ENCODE results near the gene KIZ. TPM values are rescaled to one million over a fixed set of nuclear protein-coding genes. Genes with fewer than 3 reads are reported as not detected.
"Not testable (repeated sequence)": the region's sequence is repeated elsewhere in the genome, so short reads cannot be mapped to it uniquely, and the experiment has no call there.

KIZ gene
- total RNA-seq, 1 donor from 2014 or later = 11.4 TPM

DNA sequence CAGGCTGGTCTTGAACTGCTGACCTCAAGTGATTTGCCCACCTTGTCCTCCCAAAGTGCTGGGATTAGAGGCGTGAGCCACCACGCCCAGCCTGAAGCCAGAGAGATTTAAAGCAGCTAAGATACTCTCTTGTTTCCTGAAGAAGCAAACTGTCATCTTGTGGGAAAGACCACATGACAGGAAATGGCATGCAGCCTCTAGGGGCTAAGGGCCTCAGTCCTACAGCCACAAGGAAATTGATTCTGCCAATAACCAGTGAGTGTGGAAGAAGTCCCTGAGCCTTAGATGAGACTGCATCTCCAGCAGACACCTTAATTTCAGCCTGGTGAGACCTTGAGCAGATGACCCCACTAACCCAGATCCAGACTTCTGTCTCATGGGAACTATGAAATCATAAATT is 40.9 kb downstream of the KIZ start:
- TF ChIP-seq CTCF (IDR thresholded peaks at IDR 0.05; ENCODE audit: insufficient read depth, low read length, poor library complexity, severe bottlenecking) = no peak
- DNase-seq (ENCODE audit: low read depth) = no peak
- Histone ChIP-seq H3K4me3 (ENCODE audit: low read depth, low read length) (no peak overlapping the region), H3K27me3 (ENCODE audit: control insufficient read depth, insufficient read depth, low read length) (no peaks in the 10 kb centered on the region), H3K36me3 (ENCODE audit: control insufficient read depth, insufficient read depth, low read length) (no peaks in the 10 kb centered on the region)

GRCh38 chr20:21167261-21167660 is 41.4 kb downstream of the KIZ start:
- no peaks in the 10 kb centered on the region for H3K36me3 ChIP-seq (ENCODE audit: control insufficient read depth, insufficient read depth, low read length)
- no peak for DNase-seq (ENCODE audit: low read depth)
- H3K27me3 ChIP-seq (ENCODE audit: control insufficient read depth, insufficient read depth, low read length) = no peaks in the 10 kb centered on the region
- TF ChIP-seq CTCF (IDR thresholded peaks at IDR 0.05; ENCODE audit: insufficient read depth, low read length, poor library complexity, severe bottlenecking) = no peak
- H3K4me3 ChIP-seq (ENCODE audit: low read depth, low read length) = no peak overlapping the region

- not testable (repeated sequence) for H3K27me3 ChIP-seq (ENCODE audit: control insufficient read depth, insufficient read depth, low read length); H3K4me3 ChIP-seq (ENCODE audit: low read depth, low read length); DNase-seq (ENCODE audit: low read depth); H3K36me3 ChIP-seq (ENCODE audit: control insufficient read depth, insufficient read depth, low read length)
Measured at GRCh38 chr20:21168061-21168460, 42.2 kb downstream of the KIZ start.

DNA sequence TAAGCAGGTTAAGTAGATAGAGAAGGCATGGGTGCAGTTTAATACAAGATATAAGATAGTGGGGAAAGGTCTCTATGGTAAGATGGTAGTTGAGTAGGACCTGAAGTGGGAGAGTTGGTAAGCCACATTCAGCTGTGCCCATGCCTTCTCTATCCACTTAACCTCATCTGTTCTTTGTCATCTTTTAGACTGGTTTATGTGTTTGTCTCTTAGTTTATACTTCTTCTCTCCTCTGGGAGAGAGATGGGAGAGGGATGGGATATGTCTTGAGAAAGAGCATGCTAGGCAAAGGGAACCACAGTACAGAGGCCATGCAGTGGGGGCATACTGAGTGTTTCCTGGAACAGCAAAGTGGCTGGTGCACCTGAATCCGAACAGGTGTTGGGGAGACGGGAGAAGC is 46.7 kb downstream of the KIZ start:
- H3K36me3 ChIP-seq (ENCODE audit: control insufficient read depth, insufficient read depth, low read length) = no peaks in the 10 kb centered on the region
- no peak overlapping the region for H3K4me3 ChIP-seq (ENCODE audit: low read depth, low read length)
- no peaks in the 10 kb centered on the region for H3K27me3 ChIP-seq (ENCODE audit: control insufficient read depth, insufficient read depth, low read length)
- no peak for DNase-seq (ENCODE audit: low read depth)
- no peak for TF ChIP-seq CTCF (IDR thresholded peaks at IDR 0.05; ENCODE audit: insufficient read depth, low read length, poor library complexity, severe bottlenecking)

DNA sequence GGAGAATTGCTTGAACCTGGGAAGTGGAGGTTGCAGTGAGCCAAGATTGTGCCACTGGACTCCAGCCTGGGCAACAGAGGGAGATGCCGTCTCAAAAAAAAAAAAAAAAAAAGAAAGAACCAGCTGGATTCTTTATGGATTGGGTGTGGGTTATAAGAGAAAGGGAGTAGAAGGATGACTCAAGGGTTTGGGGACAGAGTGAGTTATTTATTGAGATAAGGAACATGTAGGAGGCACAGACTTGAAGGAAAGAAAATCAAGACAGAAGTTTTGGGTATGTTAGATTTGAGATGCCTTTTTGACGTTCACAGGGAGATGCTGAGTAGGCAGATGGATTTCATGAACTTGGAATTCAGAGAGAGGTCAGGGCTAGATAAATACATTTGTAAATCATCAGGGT is 47.6 kb downstream of the KIZ start:
- no peak overlapping the region for H3K4me3 ChIP-seq (ENCODE audit: low read depth, low read length)
- no peaks in the 10 kb centered on the region for H3K27me3 ChIP-seq (ENCODE audit: control insufficient read depth, insufficient read depth, low read length)
- DNase-seq (ENCODE audit: low read depth) = no peak
- no peak for TF ChIP-seq CTCF (IDR thresholded peaks at IDR 0.05; ENCODE audit: insufficient read depth, low read length, poor library complexity, severe bottlenecking)
- no peaks in the 10 kb centered on the region for H3K36me3 ChIP-seq (ENCODE audit: control insufficient read depth, insufficient read depth, low read length)

- DNase-seq (ENCODE audit: low read depth) = no peak
- TF ChIP-seq CTCF (IDR thresholded peaks at IDR 0.05; ENCODE audit: insufficient read depth, low read length, poor library complexity, severe bottlenecking) = no peak
- no peaks in the 10 kb centered on the region for H3K36me3 ChIP-seq (ENCODE audit: control insufficient read depth, insufficient read depth, low read length)
Measured at GRCh38 chr20:21174516-21175239, 48.8 kb downstream of the KIZ start.

More at GRCh38 chr20:21174516-21175239, 48.8 kb downstream of the KIZ start:
- H3K27me3 ChIP-seq (ENCODE audit: control insufficient read depth, insufficient read depth, low read length) = no peaks in the 10 kb centered on the region
- H3K4me3 ChIP-seq (ENCODE audit: low read depth, low read length) = no peak overlapping the region

All from kidney epithelial cell (primary cell).